ENCODE measurements around the gene ADNP2.

The ADNP2 gene

GRCh38 chr18:80106482-80107051 is 2.5 kb upstream of the ADNP2 start:
- DNase-seq, result no peak

- no peak for DNase-seq
These were observed 1.6 kb upstream of the ADNP2 start for GRCh38 chr18:80107426-80107825.

- no peak for DNase-seq
These were observed 933 bp upstream of the ADNP2 start for GRCh38 chr18:80108121-80108536.

GRCh38 chr18:80109676-80110078 is 615 bp downstream of the ADNP2 start:
- DNase-seq, result no peak

- DNase-seq, result no peak
These were observed 3.7 kb downstream of the ADNP2 start for GRCh38 chr18:80112624-80113248.

- no peak for DNase-seq
These were observed 6.0 kb downstream of the ADNP2 start for GRCh38 chr18:80115035-80115434.

GRCh38 chr18:80119111-80119510 is 10.0 kb downstream of the ADNP2 start:
- no peak for DNase-seq

GRCh38 chr18:80120932-80121331 is 11.9 kb downstream of the ADNP2 start:
- DNase-seq, result no peak

- no peak for DNase-seq
These were observed 15.1 kb downstream of the ADNP2 start for GRCh38 chr18:80124131-80124530.

- no peak for DNase-seq
These were observed 17.7 kb downstream of the ADNP2 start for GRCh38 chr18:80126797-80127196.

- DNase-seq, result no peak
These were observed 18.6 kb downstream of the ADNP2 start for GRCh38 chr18:80127635-80128034.

GRCh38 chr18:80129672-80130367 is 20.8 kb downstream of the ADNP2 start:
- DNase-seq, result no peak

- no peak for DNase-seq
These were observed 21.5 kb downstream of the ADNP2 start for GRCh38 chr18:80130555-80130954.

- no peak for DNase-seq
These were observed 23.2 kb downstream of the ADNP2 start for GRCh38 chr18:80132180-80132812.

- no peak for DNase-seq
These were observed 24.1 kb downstream of the ADNP2 start for GRCh38 chr18:80133124-80133523.

- DNase-seq, result no peak
These were observed 26.1 kb downstream of the ADNP2 start for GRCh38 chr18:80135136-80135535.

- DNase-seq, result no peak
These were observed 27.6 kb downstream of the ADNP2 start for GRCh38 chr18:80136679-80137078.

- no peak for DNase-seq
These were observed 28.1 kb downstream of the ADNP2 start for GRCh38 chr18:80137137-80137536.

GRCh38 chr18:80137976-80138375 is 28.9 kb downstream of the ADNP2 start:
- no peak for DNase-seq

GRCh38 chr18:80140455-80140985 is 31.5 kb downstream of the ADNP2 start:
- no peak for DNase-seq

- no peak for DNase-seq
These were observed 34.8 kb downstream of the ADNP2 start for GRCh38 chr18:80143881-80144280.

- DNase-seq, result no peak
These were observed 36.2 kb downstream of the ADNP2 start for GRCh38 chr18:80145196-80145804.

GRCh38 chr18:80147037-80147417 is 38.0 kb downstream of the ADNP2 start:
- no peak for DNase-seq

All from NCI-H2227 treated with DMSO at 0.1 percent for 48 hours (cell line).